ENCODE measurements around the gene SH3RF3. TPM values are rescaled to one million over a fixed set of nuclear protein-coding genes. Genes with fewer than 3 reads are reported as not detected.

Gene SH3RF3
- total RNA-seq, 1 experiment from 2014 or later, result 4.9 TPM

DNA sequence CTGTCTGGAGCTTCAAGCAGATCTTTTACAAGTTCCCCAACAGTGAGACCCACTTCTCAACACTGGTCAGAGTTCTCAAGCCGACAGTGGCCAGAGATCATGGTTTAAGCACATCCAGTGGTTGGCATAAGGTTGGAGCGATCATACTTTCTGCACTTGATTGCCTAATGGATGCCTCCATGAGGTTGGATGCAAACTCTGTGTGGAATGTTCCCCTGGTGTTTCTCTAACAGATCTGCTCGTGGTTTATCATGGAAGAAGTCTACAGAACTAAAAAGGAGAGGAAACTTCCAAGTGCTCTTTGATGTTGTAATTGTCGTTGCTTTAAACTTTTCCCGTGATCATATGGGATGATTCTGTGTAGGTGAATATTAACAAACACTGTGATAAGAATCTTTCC, 60.7 kb downstream of the SH3RF3 start:
- Histone ChIP-seq H3K36me3 (ENCODE audit: control insufficient read depth, insufficient read depth, low read length) (no peaks in the 10 kb centered on the region), H3K4me3 (ENCODE audit: low read depth in 2 of 2, low read length in 2 of 2) (no peak overlapping the region), H3K27me3 (ENCODE audit: control insufficient read depth, insufficient read depth, low read length) (peaks cover 2% of the 10 kb centered on the region; the same call in 1 of the 2 replicates), H3K9me3 (ENCODE audit: control insufficient read depth, insufficient read depth, low read depth, low read length) (no peaks in the 10 kb centered on the region), H3K4me1 (ENCODE audit: control insufficient read depth, insufficient read depth, low read length) (peaks cover 8% of the 10 kb centered on the region; the same call in 1 of the 2 replicates), H3K27ac (ENCODE audit: low read length) (no peak overlapping the region)
- ChIA-PET POLR2A (no interaction called here), CTCF (no interaction called here)
- DNase-seq (ENCODE audit: low read depth, low spot score) (no peak), ATAC-seq (no peak)
- no TSS peak for BruUV-seq (replicated peaks)
- in situ Hi-C loops (cut with HindIII; ENCODE audit: low pct_unique_long_range_greater_than_20kb, low sequenced_read_pairs) (no loop called here), intact Hi-C loops (cut with micrococcal nuclease; ENCODE audit: unreplicated experiment) (no loop called here)
- TF ChIP-seq POLR2AphosphoS5 (IDR thresholded peaks at IDR 0.05; ENCODE audit: low read depth, low read length), result no peak
- TF ChIP-seq, protein P1, sequence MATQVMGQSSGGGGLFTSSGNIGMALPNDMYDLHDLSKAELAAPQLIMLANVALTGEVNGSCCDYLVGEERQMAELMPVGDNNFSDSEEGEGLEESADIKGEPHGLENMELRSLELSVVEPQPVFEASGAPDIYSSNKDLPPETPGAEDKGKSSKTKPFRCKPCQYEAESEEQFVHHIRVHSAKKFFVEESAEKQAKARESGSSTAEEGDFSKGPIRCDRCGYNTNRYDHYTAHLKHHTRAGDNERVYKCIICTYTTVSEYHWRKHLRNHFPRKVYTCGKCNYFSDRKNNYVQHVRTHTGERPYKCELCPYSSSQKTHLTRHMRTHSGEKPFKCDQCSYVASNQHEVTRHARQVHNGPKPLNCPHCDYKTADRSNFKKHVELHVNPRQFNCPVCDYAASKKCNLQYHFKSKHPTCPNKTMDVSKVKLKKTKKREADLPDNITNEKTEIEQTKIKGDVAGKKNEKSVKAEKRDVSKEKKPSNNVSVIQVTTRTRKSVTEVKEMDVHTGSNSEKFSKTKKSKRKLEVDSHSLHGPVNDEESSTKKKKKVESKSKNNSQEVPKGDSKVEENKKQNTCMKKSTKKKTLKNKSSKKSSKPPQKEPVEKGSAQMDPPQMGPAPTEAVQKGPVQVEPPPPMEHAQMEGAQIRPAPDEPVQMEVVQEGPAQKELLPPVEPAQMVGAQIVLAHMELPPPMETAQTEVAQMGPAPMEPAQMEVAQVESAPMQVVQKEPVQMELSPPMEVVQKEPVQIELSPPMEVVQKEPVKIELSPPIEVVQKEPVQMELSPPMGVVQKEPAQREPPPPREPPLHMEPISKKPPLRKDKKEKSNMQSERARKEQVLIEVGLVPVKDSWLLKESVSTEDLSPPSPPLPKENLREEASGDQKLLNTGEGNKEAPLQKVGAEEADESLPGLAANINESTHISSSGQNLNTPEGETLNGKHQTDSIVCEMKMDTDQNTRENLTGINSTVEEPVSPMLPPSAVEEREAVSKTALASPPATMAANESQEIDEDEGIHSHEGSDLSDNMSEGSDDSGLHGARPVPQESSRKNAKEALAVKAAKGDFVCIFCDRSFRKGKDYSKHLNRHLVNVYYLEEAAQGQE (IDR thresholded peaks at IDR 0.05; ENCODE audit: insufficient read depth in 1 of 2, low read depth in 2 of 2, low read length in 1 of 2), result no peak
- no peak for TF ChIP-seq SIN3A (IDR thresholded peaks at IDR 0.05; ENCODE audit: borderline replicate concordance, insufficient read depth, low read depth, low read length)
- no peak for TF ChIP-seq CTCF (IDR thresholded peaks at IDR 0.05)
- TF ChIP-seq TCF7L2 (IDR thresholded peaks at IDR 0.05; ENCODE audit: low read depth, low read length), result no peak

- Histone ChIP-seq H3K27me3 (ENCODE audit: control insufficient read depth, insufficient read depth, low read length) (no peaks in the 10 kb centered on the region; the same call in 1 of the 2 replicates), H3K9me3 (ENCODE audit: control insufficient read depth, insufficient read depth, low read depth, low read length) (no peaks in the 10 kb centered on the region), H3K4me3 (ENCODE audit: low read depth in 2 of 2, low read length in 2 of 2) (no peak overlapping the region), H3K27ac (ENCODE audit: low read length) (no peak overlapping the region), H3K36me3 (ENCODE audit: control insufficient read depth, insufficient read depth, low read length) (no peaks in the 10 kb centered on the region), H3K4me1 (ENCODE audit: control insufficient read depth, insufficient read depth, low read length) (no peaks in the 10 kb centered on the region; the same call in 1 of the 2 replicates)
- DNase-seq (ENCODE audit: low read depth, low spot score) (no peak), ATAC-seq (no peak)
- ChIA-PET POLR2A (no interaction called here), CTCF (no interaction called here)
- intact Hi-C loops (cut with micrococcal nuclease; ENCODE audit: unreplicated experiment), result no loop called here
- no TSS peak for BruUV-seq (replicated peaks)
- TF ChIP-seq TCF7L2 (IDR thresholded peaks at IDR 0.05; ENCODE audit: low read depth, low read length) (no peak), SIN3A (IDR thresholded peaks at IDR 0.05; ENCODE audit: borderline replicate concordance, insufficient read depth, low read depth, low read length) (no peak), POLR2AphosphoS5 (IDR thresholded peaks at IDR 0.05; ENCODE audit: low read depth, low read length) (no peak), CTCF (IDR thresholded peaks at IDR 0.05) (no peak)
- TF ChIP-seq, protein P1 (IDR thresholded peaks at IDR 0.05; ENCODE audit: insufficient read depth in 1 of 2, low read depth in 2 of 2, low read length in 1 of 2), result no peak
- in situ Hi-C loops (cut with HindIII; ENCODE audit: low pct_unique_long_range_greater_than_20kb, low sequenced_read_pairs), result no loop called here
These were observed 65.0 kb downstream of the SH3RF3 start for GRCh38 chr2:109193807-109194619.

Data from Panc1 (cell line).